Osteoblast (primary cell): Measurements from ENCODE around the gene GGCT. TPM values are rescaled to one million over a fixed set of nuclear protein-coding genes. Genes with fewer than 3 reads are reported as not detected.
"Not testable (repeated sequence)": the region's sequence is repeated elsewhere in the genome, so short reads cannot be mapped to it uniquely, and the experiment has no call there.

Experiments
- DNase-seq: peaks from one replicate; pipeline ENCODE4 v3.0.0; 2011; ENCODE audit warnings: low spot score, mixed read lengths; ENCODE audit not compliant: insufficient read length; ENCODE audit errors: missing footprints
- H2AFZ ChIP-seq: 2 replicates; pipeline ENCODE4 v1.6.0; 2011; ENCODE audit warnings: mild to moderate bottlenecking, low read length
- H3K27ac ChIP-seq: 2 replicates; pipeline ENCODE4 v1.5.1; 2011; ENCODE audit warnings: mild to moderate bottlenecking, low read depth, low read length, moderate library complexity
- H3K27me3 ChIP-seq: 2 replicates; pipeline ENCODE4 v1.6.0; 2012; ENCODE audit warnings: mild to moderate bottlenecking, control low read depth, inconsistent platforms, low read length, moderate library complexity; ENCODE audit not compliant: insufficient read depth
- H3K36me3 ChIP-seq: 2 replicates; pipeline ENCODE4 v1.5.1; 2011; ENCODE audit warnings: mild to moderate bottlenecking, low read length, control low read depth, moderate library complexity; ENCODE audit not compliant: insufficient read depth
- H3K4me1 ChIP-seq: 2 replicates; pipeline ENCODE4 v1.5.1; 2011; ENCODE audit warnings: mild to moderate bottlenecking, low read length, control low read depth, moderate library complexity; ENCODE audit not compliant: insufficient read depth
- H3K4me2 ChIP-seq: 2 replicates; pipeline ENCODE4 v1.6.0; 2011; ENCODE audit warnings: mild to moderate bottlenecking, low read length; ENCODE audit not compliant: insufficient read depth
- H3K4me3 ChIP-seq: fragments of 200-600 bp; sonication (generic); 3 replicates; pipeline ENCODE4 v1.5.1; 2012; ENCODE audit warnings: mild to moderate bottlenecking, low read length, inconsistent platforms; ENCODE audit not compliant: insufficient read depth
- H3K79me2 ChIP-seq: 2 replicates; pipeline ENCODE4 v1.6.0; 2012; ENCODE audit warnings: mild to moderate bottlenecking, low read length, control low read depth, inconsistent platforms; ENCODE audit not compliant: insufficient read depth
- H3K9me3 ChIP-seq: 2 replicates; pipeline ENCODE4 v1.5.1; 2011; ENCODE audit warnings: low read depth, low read length, control low read depth
- H4K20me1 ChIP-seq: 2 replicates; pipeline ENCODE4 v1.6.0; 2012; ENCODE audit warnings: mild to moderate bottlenecking, low read length, control low read depth; ENCODE audit not compliant: insufficient read depth
- CTCF ChIP-seq: IDR thresholded peaks from 2 replicates; pipeline ENCODE4 v1.5.1; 2011; ENCODE audit warnings: mild to moderate bottlenecking, low read depth, low read length, moderate library complexity; ENCODE audit errors: extremely low read depth
- total RNA-seq: library from RNA; depleted of rRNA; stranded (reverse); fragments of >200 nt; gene quantifications from 2 replicates; pipeline ENCODE4 v1.2.3, GENCODE V29; 2012

GGCT gene
- total RNA-seq, 1 donor = 24.2 TPM

- no peaks in the 10 kb centered on the region for H3K79me2 ChIP-seq
- H3K9me3 ChIP-seq = no peaks in the 10 kb centered on the region
- no peak for TF ChIP-seq CTCF
These were observed 19.0 kb downstream of the GGCT start for GRCh38 chr7:30485667-30486066.

GRCh38 chr7:30481416-30481815 is 23.2 kb downstream of the GGCT start:
- not testable (repeated sequence) for H4K20me1 ChIP-seq, H3K4me2 ChIP-seq, H3K79me2 ChIP-seq, H3K4me3 ChIP-seq, H3K27me3 ChIP-seq, H3K27ac ChIP-seq, DNase-seq, H3K9me3 ChIP-seq, H3K36me3 ChIP-seq, H2AFZ ChIP-seq
- H3K4me1 ChIP-seq = peaks cover 15% of the 10 kb centered on the region

More at GRCh38 chr7:30485667-30486066, 19.0 kb downstream of the GGCT start:
- Histone ChIP-seq H3K36me3 (no peaks in the 10 kb centered on the region), H3K4me1 (no peaks in the 10 kb centered on the region), H3K27me3 (no peaks in the 10 kb centered on the region), H3K4me3 (no peak overlapping the region), H3K27ac (no peak overlapping the region), H2AFZ (no peak overlapping the region), H3K4me2 (no peak overlapping the region), H4K20me1 (no peaks in the 10 kb centered on the region)
- no peak for DNase-seq

- H3K4me2 ChIP-seq = peak overlapping the region; percentile 97
- H3K27ac ChIP-seq = peak overlapping the region; percentile 81
- H3K4me1 ChIP-seq = peaks cover 34% of the 10 kb centered on the region
- H3K27me3 ChIP-seq = no peaks in the 10 kb centered on the region
- DNase-seq = peak; percentile 78
- no peaks in the 10 kb centered on the region for H3K36me3 ChIP-seq
- no peak for TF ChIP-seq CTCF
- no peaks in the 10 kb centered on the region for H3K9me3 ChIP-seq
- peak overlapping the region; percentile 81 for H2AFZ ChIP-seq
- H3K4me3 ChIP-seq = peak overlapping the region; percentile 76
- peaks cover 14% of the 10 kb centered on the region for H3K79me2 ChIP-seq
- H4K20me1 ChIP-seq = no peaks in the 10 kb centered on the region
These were observed 25.2 kb downstream of the GGCT start for GRCh38 chr7:30479202-30480120.

GRCh38 chr7:30478349-30479201 is 26.1 kb downstream of the GGCT start, which contains the start of gene NOD1:
Gene NOD1, minus strand, starts transcription at chr7:30478784. Its CDS starts 21,863 bp downstream, at chr7:30456921.
- Histone ChIP-seq H3K4me1 (peaks cover 41% of the 10 kb centered on the region), H3K4me2 (peak within 1 kb of the TSS; percentile 97), H4K20me1 (no peaks in the 10 kb centered on the region), H3K4me3 (peak within 1 kb of the TSS; percentile 76), H3K79me2 (peaks cover 23% of the 10 kb centered on the region), H3K9me3 (no peaks in the 10 kb centered on the region), H3K27ac (peak within 1 kb of the TSS; percentile 81), H2AFZ (peak within 1 kb of the TSS; percentile 81), H3K27me3 (no peaks in the 10 kb centered on the region), H3K36me3 (no peaks in the 10 kb centered on the region)
- no peak for TF ChIP-seq CTCF
- peak; percentile 91 for DNase-seq
